ENCODE results near the gene POT1. TPM values are rescaled to one million over a fixed set of nuclear protein-coding genes. Genes with fewer than 3 reads are reported as not detected.
A peak's percentile ranks its signal among the peaks of the same experiment; 100 is the strongest.

POT1 gene
- total and polyA plus RNA-seq, 9 donors, result 13.2 to 25.5 (median 19.8) TPM

- Histone ChIP-seq H3K27me3 (ENCODE audit: control insufficient read depth, insufficient read depth, low read length) (no peaks in the 10 kb centered on the region), H3K4me1 (ENCODE audit: control insufficient read depth, insufficient read depth, low read length) (no peaks in the 10 kb centered on the region), H3K27ac (ENCODE audit: low read length) (no peak overlapping the region), H3K36me3 (ENCODE audit: control insufficient read depth, insufficient read depth, low read length) (no peaks in the 10 kb centered on the region), H3K9me3 (replicated peaks; ENCODE audit: control insufficient read depth, low read depth, low read length) (peaks cover 2% of the 10 kb centered on the region), H3K4me3 (ENCODE audit: low read length) (no peak overlapping the region)
- no CpG with 5 or more reads among the region's 4 CpGs for whole genome bisulfite sequencing (ENCODE audit: insufficient coverage)
- no peak for DNase-seq
These were observed 12.8 kb upstream of the POT1 start for GRCh38 chr7:124942399-124942798.

GRCh38 chr7:124940306-124940705, 10.7 kb upstream of the POT1 start:
- Histone ChIP-seq H3K4me3 (ENCODE audit: low read length) (no peak overlapping the region), H3K36me3 (ENCODE audit: control insufficient read depth, insufficient read depth, low read length) (no peaks in the 10 kb centered on the region), H3K27me3 (ENCODE audit: control insufficient read depth, insufficient read depth, low read length) (no peaks in the 10 kb centered on the region), H3K27ac (ENCODE audit: low read length) (no peak overlapping the region), H3K9me3 (replicated peaks; ENCODE audit: control insufficient read depth, low read depth, low read length) (no peaks in the 10 kb centered on the region), H3K4me1 (ENCODE audit: control insufficient read depth, insufficient read depth, low read length) (no peaks in the 10 kb centered on the region)
- no CpG with 5 or more reads among the region's 2 CpGs for whole genome bisulfite sequencing (ENCODE audit: insufficient coverage)
- DNase-seq, result peak; percentile 46

- H3K4me3 ChIP-seq (ENCODE audit: low read length), result no peak overlapping the region
- no peaks in the 10 kb centered on the region for H3K9me3 ChIP-seq (replicated peaks; ENCODE audit: control insufficient read depth, low read depth, low read length)
- H3K27me3 ChIP-seq (ENCODE audit: control insufficient read depth, insufficient read depth, low read length), result no peaks in the 10 kb centered on the region
- H3K36me3 ChIP-seq (ENCODE audit: control insufficient read depth, insufficient read depth, low read length), result no peaks in the 10 kb centered on the region
- 80% methylated on average over 1 of the region's 2 CpGs for WGBS (ENCODE audit: insufficient coverage)
- H3K4me1 ChIP-seq (ENCODE audit: control insufficient read depth, insufficient read depth, low read length), result no peaks in the 10 kb centered on the region
- no peak overlapping the region for H3K27ac ChIP-seq (ENCODE audit: low read length)
- no peak for DNase-seq
These were observed 8.5 kb upstream of the POT1 start for GRCh38 chr7:124938128-124938527.

GRCh38 chr7:124937076-124937475, 7.5 kb upstream of the POT1 start:
- 33% methylated on average over 1 of the region's 1 CpG for WGBS (ENCODE audit: insufficient coverage)
- no peak for DNase-seq
- Histone ChIP-seq H3K4me3 (ENCODE audit: low read length) (no peak overlapping the region), H3K4me1 (ENCODE audit: control insufficient read depth, insufficient read depth, low read length) (no peaks in the 10 kb centered on the region), H3K36me3 (ENCODE audit: control insufficient read depth, insufficient read depth, low read length) (no peaks in the 10 kb centered on the region), H3K9me3 (replicated peaks; ENCODE audit: control insufficient read depth, low read depth, low read length) (no peaks in the 10 kb centered on the region), H3K27ac (ENCODE audit: low read length) (no peak overlapping the region), H3K27me3 (ENCODE audit: control insufficient read depth, insufficient read depth, low read length) (no peaks in the 10 kb centered on the region)

GRCh38 chr7:124934841-124935240, 5.2 kb upstream of the POT1 start:
- Histone ChIP-seq H3K36me3 (ENCODE audit: control insufficient read depth, insufficient read depth, low read length) (no peaks in the 10 kb centered on the region), H3K4me1 (ENCODE audit: control insufficient read depth, insufficient read depth, low read length) (no peaks in the 10 kb centered on the region), H3K27ac (ENCODE audit: low read length) (no peak overlapping the region), H3K4me3 (ENCODE audit: low read length) (no peak overlapping the region), H3K27me3 (ENCODE audit: control insufficient read depth, insufficient read depth, low read length) (no peaks in the 10 kb centered on the region), H3K9me3 (replicated peaks; ENCODE audit: control insufficient read depth, low read depth, low read length) (no peaks in the 10 kb centered on the region)
- DNase-seq, result no peak

- DNase-seq, result peak; percentile 24
- H3K9me3 ChIP-seq (replicated peaks; ENCODE audit: control insufficient read depth, low read depth, low read length), result no peaks in the 10 kb centered on the region
- H3K4me1 ChIP-seq (ENCODE audit: control insufficient read depth, insufficient read depth, low read length), result peaks cover 3% of the 10 kb centered on the region
- 83% methylated on average over 6 of the region's 18 CpGs for WGBS (ENCODE audit: insufficient coverage)
- H3K36me3 ChIP-seq (ENCODE audit: control insufficient read depth, insufficient read depth, low read length), result no peaks in the 10 kb centered on the region
- H3K27me3 ChIP-seq (ENCODE audit: control insufficient read depth, insufficient read depth, low read length), result no peaks in the 10 kb centered on the region
- no peak overlapping the region for H3K4me3 ChIP-seq (ENCODE audit: low read length)
- H3K27ac ChIP-seq (ENCODE audit: low read length), result no peak overlapping the region
These were observed 1.3 kb upstream of the POT1 start for GRCh38 chr7:124930655-124931597.

GRCh38 chr7:124930173-124930623, 573 bp upstream of the POT1 start:
- WGBS (ENCODE audit: insufficient coverage), result no CpG with 5 or more reads among the region's 1 CpG
- no peak for DNase-seq
- Histone ChIP-seq H3K4me3 (ENCODE audit: low read length) (peak overlapping the region; percentile 70), H3K27me3 (ENCODE audit: control insufficient read depth, insufficient read depth, low read length) (no peaks in the 10 kb centered on the region), H3K27ac (ENCODE audit: low read length) (peak overlapping the region; percentile 91), H3K9me3 (replicated peaks; ENCODE audit: control insufficient read depth, low read depth, low read length) (no peaks in the 10 kb centered on the region), H3K4me1 (ENCODE audit: control insufficient read depth, insufficient read depth, low read length) (peaks cover 3% of the 10 kb centered on the region), H3K36me3 (ENCODE audit: control insufficient read depth, insufficient read depth, low read length) (no peaks in the 10 kb centered on the region)

- Histone ChIP-seq H3K36me3 (ENCODE audit: control insufficient read depth, insufficient read depth, low read length) (no peaks in the 10 kb centered on the region), H3K9me3 (replicated peaks; ENCODE audit: control insufficient read depth, low read depth, low read length) (no peaks in the 10 kb centered on the region), H3K4me1 (ENCODE audit: control insufficient read depth, insufficient read depth, low read length) (peaks cover 3% of the 10 kb centered on the region), H3K27me3 (ENCODE audit: control insufficient read depth, insufficient read depth, low read length) (no peaks in the 10 kb centered on the region), H3K4me3 (ENCODE audit: low read length) (no peak overlapping the region), H3K27ac (ENCODE audit: low read length) (no peak overlapping the region)
- no peak for DNase-seq
These were observed 4.7 kb downstream of the POT1 start for GRCh38 chr7:124924906-124925305.

GRCh38 chr7:124922200-124922599, 7.4 kb downstream of the POT1 start:
- Histone ChIP-seq H3K4me3 (ENCODE audit: low read length) (no peak overlapping the region), H3K27me3 (ENCODE audit: control insufficient read depth, insufficient read depth, low read length) (no peaks in the 10 kb centered on the region), H3K36me3 (ENCODE audit: control insufficient read depth, insufficient read depth, low read length) (peaks cover 2% of the 10 kb centered on the region), H3K4me1 (ENCODE audit: control insufficient read depth, insufficient read depth, low read length) (no peaks in the 10 kb centered on the region), H3K27ac (ENCODE audit: low read length) (no peak overlapping the region), H3K9me3 (replicated peaks; ENCODE audit: control insufficient read depth, low read depth, low read length) (no peaks in the 10 kb centered on the region)
- no peak for DNase-seq

GRCh38 chr7:124919841-124920240, 9.8 kb downstream of the POT1 start:
- Histone ChIP-seq H3K9me3 (replicated peaks; ENCODE audit: control insufficient read depth, low read depth, low read length) (no peaks in the 10 kb centered on the region), H3K4me1 (ENCODE audit: control insufficient read depth, insufficient read depth, low read length) (no peaks in the 10 kb centered on the region), H3K27ac (ENCODE audit: low read length) (no peak overlapping the region), H3K36me3 (ENCODE audit: control insufficient read depth, insufficient read depth, low read length) (peaks cover 2% of the 10 kb centered on the region), H3K4me3 (ENCODE audit: low read length) (no peak overlapping the region), H3K27me3 (ENCODE audit: control insufficient read depth, insufficient read depth, low read length) (no peaks in the 10 kb centered on the region)
- no CpG with 5 or more reads among the region's 2 CpGs for WGBS (ENCODE audit: insufficient coverage)
- DNase-seq, result no peak
